Astrocyte (in vitro differentiated cells and primary cell): ENCODE measurements around the gene DGUOK. TPM values are rescaled to one million over a fixed set of nuclear protein-coding genes. Genes with fewer than 3 reads are reported as not detected.

Experiments
- DNase-seq: peaks from one replicate; pipeline ENCODE4 v3.0.0-alpha.2; 2010; ENCODE audit warnings: low read depth
- FAIRE-seq: peaks from 2 replicates; lab custom pipeline; 2011; peaks lifted over from hg19 to GRCh38; lab: Jason Lieb, UNC
- H2AFZ ChIP-seq: 2 replicates; pipeline ENCODE4 v1.6.0; 2012; ENCODE audit warnings: low read depth, low read length, inconsistent platforms
- H3K27ac ChIP-seq: 2 replicates; pipeline ENCODE4 v1.5.1; 2011; ENCODE audit warnings: low read depth, low read length, inconsistent platforms
- H3K27me3 ChIP-seq: 2 replicates; pipeline ENCODE4 v1.6.0; 2011; ENCODE audit warnings: low read length, inconsistent platforms; ENCODE audit not compliant: insufficient read depth
- H3K36me3 ChIP-seq: 2 replicates; pipeline ENCODE4 v1.5.1; 2011; ENCODE audit warnings: low read length, inconsistent platforms; ENCODE audit not compliant: insufficient read depth
- H3K4me1 ChIP-seq: 2 replicates; pipeline ENCODE4 v1.5.1; 2011; ENCODE audit warnings: low read length, inconsistent platforms; ENCODE audit not compliant: insufficient read depth
- H3K4me2 ChIP-seq: 2 replicates; pipeline ENCODE4 v1.6.0; 2012; ENCODE audit warnings: low read length, inconsistent platforms
- H3K4me3 ChIP-seq: 2 replicates; pipeline ENCODE4 v1.5.1; 2011; ENCODE audit warnings: low read depth, mild to moderate bottlenecking, low read length, inconsistent platforms; ENCODE audit not compliant: insufficient read depth
- H3K79me2 ChIP-seq: 2 replicates; pipeline ENCODE4 v1.6.0; 2012; ENCODE audit warnings: mild to moderate bottlenecking, low read length, inconsistent platforms; ENCODE audit not compliant: insufficient read depth
- H3K9ac ChIP-seq: 2 replicates; pipeline ENCODE4 v1.6.0; 2012; ENCODE audit warnings: mild to moderate bottlenecking, low read length, inconsistent platforms
- H3K9me3 ChIP-seq: 2 replicates; pipeline ENCODE4 v1.5.1; 2012; ENCODE audit warnings: low read depth, mild to moderate bottlenecking, low read length, inconsistent platforms; ENCODE audit not compliant: insufficient read depth
- H4K20me1 ChIP-seq: 2 replicates; pipeline ENCODE4 v1.6.0; 2012; ENCODE audit warnings: low read length, inconsistent platforms; ENCODE audit not compliant: insufficient read depth
- H3K27ac Mint-ChIP-seq: one replicate; pipeline ENCODE4 v1.8.0; 2021; ENCODE audit warnings: mild to moderate bottlenecking, mixed read lengths; ENCODE audit not compliant: unreplicated experiment
- H3K27me3 Mint-ChIP-seq: one replicate; pipeline ENCODE4 v1.8.0; 2021; ENCODE audit warnings: low read depth, mixed read lengths; ENCODE audit not compliant: unreplicated experiment
- H3K36me3 Mint-ChIP-seq: one replicate; pipeline ENCODE4 v1.8.0; 2021; ENCODE audit warnings: low read depth, mixed read lengths; ENCODE audit not compliant: unreplicated experiment
- H3K4me1 Mint-ChIP-seq: one replicate; pipeline ENCODE4 v1.8.0; 2021; ENCODE audit warnings: low read depth, mixed read lengths; ENCODE audit not compliant: unreplicated experiment
- H3K4me3 Mint-ChIP-seq: one replicate; pipeline ENCODE4 v1.8.0; 2021; ENCODE audit warnings: mild to moderate bottlenecking, moderate library complexity, mixed read lengths; ENCODE audit not compliant: unreplicated experiment
- H3K9me3 Mint-ChIP-seq: one replicate; pipeline ENCODE4 v1.8.0; 2021; ENCODE audit warnings: mild to moderate bottlenecking, mixed read lengths; ENCODE audit not compliant: unreplicated experiment
- EZH2 ChIP-seq: IDR thresholded peaks from 2 replicates; pipeline ENCODE4 v1.6.1; 2012; ENCODE audit warnings: mild to moderate bottlenecking, low read length, inconsistent platforms; ENCODE audit not compliant: insufficient read depth
- total RNA-seq: library from RNA; stranded (reverse); gene quantifications from 2 replicates; pipeline ENCODE4 v1.2.1, GENCODE V29; 2021
- TF ChIP-seq, protein P1 (sequence below): IDR thresholded peaks from 2 replicates; pipeline ENCODE4 v1.5.1; 2011; ENCODE audit warnings: low read depth, mild to moderate bottlenecking, inconsistent platforms, low read length, moderate library complexity; ENCODE audit not compliant: insufficient read depth

Gene DGUOK
- total RNA-seq, 1 donor from 2014 or later: 84.8 TPM

- Histone ChIP-seq H2AFZ (peak within 1 kb of the TSS; percentile 59), H3K4me1 (peaks cover 36% of the 10 kb centered on the region), H3K4me2 (peak within 1 kb of the TSS; percentile 82), H4K20me1 (peaks cover 27% of the 10 kb centered on the region), H3K9me3 (no peaks in the 10 kb centered on the region), H3K36me3 (no peaks in the 10 kb centered on the region), H3K79me2 (peaks cover 35% of the 10 kb centered on the region), H3K27me3 (peaks cover 8% of the 10 kb centered on the region), H3K9ac (peak within 1 kb of the TSS; percentile 71), H3K27ac (no peak within 1 kb of the TSS), H3K4me3 (peak within 1 kb of the TSS; percentile 57)
- TF ChIP-seq EZH2: no peak
- Mint-ChIP-seq H3K4me1 (peaks cover 31% of the 10 kb centered on the region), H3K27ac (peak within 1 kb of the TSS; percentile 79), H3K9me3 (no peaks in the 10 kb centered on the region), H3K36me3 (peaks cover 2% of the 10 kb centered on the region), H3K27me3 (no peaks in the 10 kb centered on the region), H3K4me3 (peak within 1 kb of the TSS; percentile 86)
- DNase-seq (no peak), FAIRE-seq (no peak)
Observed at GRCh38 chr2:73984203-73984921, 57.7 kb downstream of the DGUOK start, which contains the start of gene TET3. Gene TET3, plus strand, starts transcription at chr2:73984910. Its CDS starts 1,494 bp downstream, at chr2:73986404.

DNA sequence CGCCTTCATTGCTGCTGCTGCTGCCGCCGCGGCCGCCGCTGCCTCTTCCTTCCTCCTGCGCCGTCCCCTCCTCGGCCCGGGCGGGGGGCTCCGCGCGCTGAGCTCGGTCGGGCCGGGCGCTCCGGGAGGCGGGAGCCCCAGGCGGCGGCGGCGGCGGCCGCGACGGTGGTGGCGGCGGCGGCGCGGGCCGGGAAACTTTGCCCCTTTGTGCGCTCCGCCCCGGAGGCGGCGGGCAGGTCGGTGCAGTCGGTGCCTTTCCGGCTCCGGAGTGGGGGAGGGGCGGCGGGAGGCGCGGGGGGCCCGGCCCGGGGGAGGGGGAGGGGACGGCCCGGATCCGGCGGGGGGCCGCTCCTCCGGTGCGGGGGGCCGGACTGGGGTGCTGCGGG lies 58.2 kb downstream of the DGUOK start:
- no peak overlapping the region for H3K27ac ChIP-seq
- DNase-seq (no peak), FAIRE-seq (no peak)
- no peak overlapping the region for H3K4me3 ChIP-seq
- H3K9me3 ChIP-seq: no peaks in the 10 kb centered on the region
- peaks cover 31% of the 10 kb centered on the region for H4K20me1 ChIP-seq
- peaks cover 31% of the 10 kb centered on the region for H3K4me1 ChIP-seq
- TF ChIP-seq EZH2: no peak
- TF ChIP-seq, protein P1, sequence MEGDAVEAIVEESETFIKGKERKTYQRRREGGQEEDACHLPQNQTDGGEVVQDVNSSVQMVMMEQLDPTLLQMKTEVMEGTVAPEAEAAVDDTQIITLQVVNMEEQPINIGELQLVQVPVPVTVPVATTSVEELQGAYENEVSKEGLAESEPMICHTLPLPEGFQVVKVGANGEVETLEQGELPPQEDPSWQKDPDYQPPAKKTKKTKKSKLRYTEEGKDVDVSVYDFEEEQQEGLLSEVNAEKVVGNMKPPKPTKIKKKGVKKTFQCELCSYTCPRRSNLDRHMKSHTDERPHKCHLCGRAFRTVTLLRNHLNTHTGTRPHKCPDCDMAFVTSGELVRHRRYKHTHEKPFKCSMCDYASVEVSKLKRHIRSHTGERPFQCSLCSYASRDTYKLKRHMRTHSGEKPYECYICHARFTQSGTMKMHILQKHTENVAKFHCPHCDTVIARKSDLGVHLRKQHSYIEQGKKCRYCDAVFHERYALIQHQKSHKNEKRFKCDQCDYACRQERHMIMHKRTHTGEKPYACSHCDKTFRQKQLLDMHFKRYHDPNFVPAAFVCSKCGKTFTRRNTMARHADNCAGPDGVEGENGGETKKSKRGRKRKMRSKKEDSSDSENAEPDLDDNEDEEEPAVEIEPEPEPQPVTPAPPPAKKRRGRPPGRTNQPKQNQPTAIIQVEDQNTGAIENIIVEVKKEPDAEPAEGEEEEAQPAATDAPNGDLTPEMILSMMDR: no peak
- Mint-ChIP-seq H3K4me1 (peaks cover 26% of the 10 kb centered on the region), H3K4me3 (no peak overlapping the region), H3K27ac (no peak overlapping the region), H3K27me3 (no peaks in the 10 kb centered on the region), H3K36me3 (peaks cover 3% of the 10 kb centered on the region), H3K9me3 (no peaks in the 10 kb centered on the region)
- no peaks in the 10 kb centered on the region for H3K36me3 ChIP-seq
- no peak overlapping the region for H3K9ac ChIP-seq
- no peak overlapping the region for H2AFZ ChIP-seq
- peak overlapping the region; percentile 80 for H3K4me2 ChIP-seq
- H3K27me3 ChIP-seq: peaks cover 8% of the 10 kb centered on the region
- peaks cover 41% of the 10 kb centered on the region for H3K79me2 ChIP-seq

- Histone ChIP-seq H3K27ac (no peak overlapping the region), H3K4me3 (peak overlapping the region; percentile 57), H3K79me2 (peaks cover 46% of the 10 kb centered on the region), H3K9me3 (no peaks in the 10 kb centered on the region), H3K27me3 (peaks cover 8% of the 10 kb centered on the region), H4K20me1 (peaks cover 36% of the 10 kb centered on the region), H2AFZ (peak overlapping the region; percentile 56), H3K36me3 (no peaks in the 10 kb centered on the region), H3K9ac (peak overlapping the region; percentile 71), H3K4me2 (peak overlapping the region; percentile 82), H3K4me1 (peaks cover 29% of the 10 kb centered on the region)
- Mint-ChIP-seq H3K9me3 (no peaks in the 10 kb centered on the region), H3K4me3 (peak overlapping the region; percentile 85), H3K4me1 (peaks cover 26% of the 10 kb centered on the region), H3K27ac (peak overlapping the region; percentile 78), H3K36me3 (peaks cover 6% of the 10 kb centered on the region), H3K27me3 (no peaks in the 10 kb centered on the region)
- FAIRE-seq: no peak
- TF ChIP-seq, protein P1: no peak
- no peak for TF ChIP-seq EZH2
- no peak for DNase-seq
Observed at GRCh38 chr2:73985308-73986084, 58.8 kb downstream of the DGUOK start.
